NCI-H1092 treated with DMSO at 0.1 percent for 48 hours (cell line): ENCODE results near the gene GABRG1.

Source experiments
- DNase-seq: peaks from one replicate; lab custom pipeline; 2025; lab: John Stamatoyannopoulos, UW

Gene GABRG1

DNA sequence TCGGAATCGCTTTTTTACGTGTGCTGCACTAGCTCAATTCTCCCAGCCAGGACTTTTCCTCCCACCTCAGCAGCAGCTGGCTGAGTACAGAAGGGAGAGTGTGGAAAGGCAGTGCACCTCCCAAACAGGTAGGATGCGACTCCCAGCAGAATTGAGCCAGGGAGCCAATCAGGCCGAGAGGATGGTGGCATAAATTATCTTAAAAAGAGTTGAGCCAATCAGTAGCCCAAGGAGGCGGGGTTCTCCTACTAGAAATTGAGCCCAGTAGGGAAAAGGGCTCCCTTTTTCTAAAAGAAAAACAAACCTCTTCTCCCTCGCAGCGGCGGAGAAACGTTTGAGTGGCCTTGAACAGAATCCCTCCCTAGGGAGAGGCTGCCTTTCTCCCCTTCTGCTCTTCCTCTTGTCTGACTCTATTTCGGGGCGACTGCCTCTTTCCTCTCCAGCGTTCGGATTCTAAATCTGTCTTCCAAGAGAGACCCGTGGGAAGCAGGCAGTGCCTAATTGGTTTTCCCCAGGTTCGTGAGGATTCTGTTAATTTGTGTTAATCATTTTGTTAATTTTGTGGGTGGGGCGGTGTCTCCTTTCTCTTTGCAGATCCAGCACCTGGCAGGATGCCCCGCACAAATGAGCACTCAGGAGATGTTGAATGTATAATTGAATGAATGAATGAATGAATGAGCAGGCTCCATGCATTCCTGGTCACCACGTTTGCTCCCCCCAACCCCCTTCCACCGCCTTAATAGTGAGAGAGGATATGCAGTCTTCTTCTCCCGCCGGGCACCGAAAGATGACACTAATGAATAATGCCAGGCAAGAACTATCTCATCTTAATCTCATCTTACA lies at the start of gene GABRG1:
TSS of gene GABRG1 (minus strand) at position 142 of the 843 bp plus-strand sequence. CDS start at position 1, 141 bp downstream.
- no peak for DNase-seq

DNA sequence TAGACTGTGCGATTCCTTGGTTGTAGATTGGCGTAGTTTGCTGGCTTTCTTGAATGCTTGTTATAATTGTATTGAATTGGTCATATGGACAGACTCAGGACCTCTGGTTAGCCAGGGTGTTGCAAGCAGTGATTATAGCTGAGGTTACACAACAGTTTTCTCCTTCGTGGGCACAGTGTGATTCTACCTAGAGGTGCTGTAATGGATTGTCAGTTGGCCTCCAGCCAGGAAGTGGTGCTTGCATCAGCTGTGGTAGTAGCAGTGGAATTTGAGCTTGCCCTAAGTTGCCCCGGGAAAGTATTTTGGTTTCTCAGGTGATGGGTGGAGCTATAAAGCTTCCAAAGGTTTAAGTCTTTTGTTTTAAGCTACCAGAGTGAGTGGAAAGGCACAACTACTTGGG lies 23.1 kb upstream of the GABRG1 start:
- DNase-seq: no peak

DNA sequence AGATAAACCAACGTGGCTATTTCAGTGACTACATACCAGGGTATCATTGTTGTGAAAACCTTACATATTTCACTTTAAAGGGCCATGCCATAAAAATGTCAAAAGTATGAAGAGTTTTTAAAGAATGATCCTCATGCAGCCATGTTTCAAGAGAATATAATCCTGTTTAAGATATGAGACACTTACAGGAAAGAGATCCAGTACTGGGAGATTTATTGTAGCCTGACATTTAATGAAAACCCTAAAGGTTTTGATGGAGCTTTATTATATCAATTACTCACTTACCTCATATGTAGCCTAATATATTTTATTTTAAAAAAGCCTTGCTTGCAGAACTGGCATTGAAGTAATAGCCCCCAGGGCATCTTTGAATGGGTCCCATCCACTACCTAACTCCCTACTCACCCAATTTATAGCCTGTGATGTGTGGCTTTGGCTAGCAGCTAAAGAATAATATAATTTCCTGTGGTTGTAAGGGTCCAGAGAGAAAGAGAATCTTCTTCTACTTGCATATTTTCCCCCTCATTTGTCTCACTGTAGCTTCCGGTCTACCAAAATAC lies 7.7 kb upstream of the GABRG1 start:
- DNase-seq: no peak

DNA sequence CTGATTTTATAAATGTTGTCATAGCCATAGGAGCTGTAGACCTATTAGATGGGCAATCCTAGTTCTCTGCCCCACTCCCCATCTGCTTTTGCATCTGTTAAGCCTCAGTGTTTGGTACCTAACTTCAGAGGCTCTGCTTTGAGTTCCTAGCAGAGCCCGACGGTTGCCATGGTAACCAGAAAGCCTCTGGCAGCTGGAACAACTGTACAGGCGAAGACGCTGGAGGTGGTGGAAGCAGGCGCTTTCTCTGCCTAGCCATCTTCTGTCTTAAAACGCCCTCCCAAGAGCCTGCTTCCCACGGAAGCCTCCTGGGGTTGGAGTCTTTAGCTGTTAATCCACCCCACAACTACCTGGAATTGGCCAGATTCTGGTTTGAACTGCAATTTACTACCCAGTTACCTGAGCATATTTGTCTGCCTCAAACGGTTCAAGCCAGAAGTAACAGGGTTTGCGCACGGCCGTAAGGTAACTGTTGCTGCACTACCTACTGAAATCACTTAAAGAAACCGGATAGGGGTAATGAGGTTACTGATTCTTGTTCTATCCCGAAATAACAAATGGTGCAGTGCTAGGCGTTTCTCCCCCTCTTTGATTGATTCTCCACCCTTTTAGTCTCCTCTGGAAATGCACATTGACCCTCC lies 1.0 kb upstream of the GABRG1 start:
- no peak for DNase-seq

DNA sequence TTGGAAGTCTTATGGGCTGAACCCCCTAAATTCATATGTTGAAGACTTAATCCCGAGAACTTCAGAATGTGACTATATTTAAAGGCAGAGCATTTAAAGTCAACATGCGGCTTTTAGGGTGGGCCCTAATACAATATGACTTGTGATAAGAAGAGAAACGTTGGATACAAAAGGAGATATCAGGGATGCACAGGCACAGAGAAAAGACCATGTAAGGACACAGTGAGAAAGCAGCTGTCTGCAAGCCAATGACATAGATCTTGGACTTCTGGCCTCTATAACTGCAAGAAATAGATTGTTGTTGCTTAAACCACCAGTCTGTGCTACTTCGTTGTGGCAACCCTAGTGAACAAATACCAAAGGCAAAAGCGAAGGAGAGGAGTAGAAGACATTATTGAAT lies 42.2 kb downstream of the GABRG1 start:
- no peak for DNase-seq

GRCh38 chr4:46081248-46081647 lies 42.6 kb downstream of the GABRG1 start:
- DNase-seq: no peak

GRCh38 chr4:46073778-46074177 lies 50.1 kb downstream of the GABRG1 start:
- no peak for DNase-seq

- no peak for DNase-seq
Observed at GRCh38 chr4:46051392-46051791, 72.5 kb downstream of the GABRG1 start.

DNA sequence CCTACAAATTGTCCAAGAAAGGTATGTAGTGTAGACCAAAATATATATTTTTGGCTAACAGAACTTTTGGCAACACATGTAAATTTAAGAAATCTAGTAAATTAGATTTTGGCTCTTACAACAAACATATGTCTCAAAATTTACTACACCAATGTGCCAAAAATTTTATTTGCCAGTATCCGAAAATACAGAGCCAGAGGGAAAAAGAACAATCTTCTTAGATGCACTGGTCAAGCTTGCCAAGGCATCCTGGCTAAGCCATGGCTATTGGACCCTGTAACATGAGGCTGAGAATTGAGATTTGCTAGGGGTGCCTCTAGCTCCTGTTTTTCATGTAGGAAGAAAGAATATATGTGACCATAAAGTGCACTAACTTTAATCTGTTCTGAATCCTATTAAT lies 91.8 kb downstream of the GABRG1 start:
- DNase-seq: no peak

- no peak for DNase-seq
Observed at GRCh38 chr4:46016306-46016705, 107.5 kb downstream of the GABRG1 start.

- DNase-seq: no peak
Observed at GRCh38 chr4:45992728-45993127, 131.1 kb downstream of the GABRG1 start.

GRCh38 chr4:45989775-45990174 lies 134.1 kb downstream of the GABRG1 start:
- DNase-seq: no peak

DNA sequence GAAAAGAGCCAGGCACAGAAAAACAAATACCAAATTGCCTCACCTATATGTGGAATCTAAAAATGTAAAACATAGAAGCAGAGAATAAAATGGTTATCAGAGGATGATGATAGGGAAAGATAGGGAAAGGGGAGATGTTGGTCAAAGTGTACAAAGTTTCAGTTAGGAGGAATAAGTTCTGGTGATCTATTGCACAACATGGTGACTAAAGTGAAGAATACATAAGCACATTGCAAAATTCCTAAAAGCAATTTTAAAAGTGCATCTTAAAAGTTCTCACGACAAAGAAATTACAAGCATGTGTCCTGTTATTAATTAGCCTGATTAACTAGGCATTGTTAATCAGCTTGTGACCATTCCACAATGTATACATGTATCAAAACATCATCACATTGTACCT lies 136.0 kb downstream of the GABRG1 start:
- no peak for DNase-seq
